GM19238 (cell line): ENCODE results near the gene HRH2.
"Not testable (repeated sequence)": the region's sequence is repeated elsewhere in the genome, so short reads cannot be mapped to it uniquely, and the experiment has no call there.

Source experiments
- DNase-seq: peaks from one replicate; pipeline ENCODE4 v3.0.0; 2011; ENCODE audit warnings: low spot score; ENCODE audit not compliant: insufficient read length

Gene HRH2

GRCh38 chr5:175713930-175714329, 56.1 kb downstream of the HRH2 start:
- DNase-seq: no peak

DNA sequence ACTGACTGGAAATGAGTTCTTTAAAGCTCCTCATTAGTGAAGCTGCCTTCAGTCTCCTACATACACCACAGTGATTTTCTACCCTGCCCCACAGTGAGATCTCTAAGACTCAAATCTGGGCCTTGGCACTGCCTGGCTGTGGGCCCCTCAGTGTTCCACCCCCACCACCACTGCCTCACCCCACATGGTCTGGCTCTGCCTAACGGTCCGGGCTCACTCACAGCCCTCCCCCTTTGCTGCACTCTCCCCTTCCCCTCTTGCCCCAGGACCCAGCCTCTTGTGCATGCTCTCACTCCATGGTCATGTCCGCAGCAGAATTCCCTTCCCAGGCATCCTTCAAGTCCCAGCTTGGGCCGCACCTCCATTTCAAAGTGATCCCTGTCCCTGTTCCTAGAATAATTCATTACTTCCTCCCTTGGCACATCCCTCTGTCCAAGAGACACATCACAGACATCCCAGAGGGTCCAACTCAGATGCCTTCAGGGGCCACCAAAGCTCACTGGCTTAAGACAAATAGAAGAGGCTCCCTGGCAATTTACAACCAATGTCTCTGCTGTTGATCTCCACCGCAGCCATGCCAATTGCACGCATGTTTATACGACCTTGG, 56.7 kb downstream of the HRH2 start:
- no peak for DNase-seq

DNA sequence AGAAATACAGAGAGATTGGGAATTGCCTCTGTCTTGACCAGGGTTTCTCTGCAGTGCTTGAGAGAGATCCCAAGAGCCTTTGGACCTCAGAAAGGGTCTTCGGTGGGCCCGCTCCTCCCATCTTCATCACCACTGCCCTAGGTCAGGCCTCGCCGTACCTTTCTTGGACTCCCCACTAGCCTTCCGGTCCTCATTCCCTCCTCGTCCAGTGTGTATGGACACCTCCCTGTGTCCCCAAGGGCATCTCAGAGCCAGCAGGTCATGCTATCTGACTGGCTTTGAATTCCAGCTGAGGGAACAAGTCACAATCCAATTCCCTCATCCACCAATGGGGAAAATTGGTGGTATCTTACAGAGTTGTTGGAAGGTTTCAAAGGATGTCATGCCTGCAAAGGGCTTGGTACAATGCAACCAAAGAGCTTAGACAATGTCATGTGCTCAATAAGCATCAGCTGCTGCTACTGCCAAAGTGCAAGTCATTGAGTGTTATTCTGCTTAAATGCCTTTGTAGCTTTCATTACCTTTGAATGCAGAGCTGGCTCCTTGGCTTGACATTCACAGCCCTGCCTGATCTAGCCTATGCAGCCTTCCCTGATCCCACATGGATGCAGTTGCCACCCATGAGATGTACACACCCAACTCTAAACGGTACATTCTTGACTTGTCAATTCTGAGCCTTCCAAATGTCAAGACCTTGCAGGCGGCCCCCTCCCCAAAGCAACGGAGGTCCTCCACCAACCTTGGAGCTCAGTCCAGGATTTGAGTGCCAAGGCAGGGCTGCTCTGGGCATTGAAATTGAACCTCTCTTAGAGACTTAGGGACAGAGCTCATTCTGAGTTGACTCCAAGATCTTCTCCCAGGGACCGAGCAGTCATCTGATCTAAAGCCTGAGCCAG, 58.0 kb downstream of the HRH2 start:
- DNase-seq: no peak

DNA sequence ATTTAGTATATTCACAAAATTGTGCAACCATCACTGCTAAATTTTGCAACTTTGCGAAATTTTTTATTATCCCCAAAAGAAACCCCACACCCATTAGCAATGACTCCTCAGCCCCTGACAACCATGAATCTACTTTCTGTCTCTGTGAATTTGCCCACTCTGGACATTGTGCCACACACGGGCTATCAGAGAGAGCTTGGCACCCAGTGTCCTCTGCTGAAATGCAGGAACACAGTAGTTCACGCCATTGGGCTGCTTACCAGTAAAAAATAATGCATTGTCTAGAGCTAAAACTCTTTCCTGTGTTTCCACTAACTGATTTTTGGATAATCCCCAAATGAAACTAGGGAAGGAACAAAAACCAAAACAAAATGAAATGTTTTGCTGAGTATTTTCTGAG, 60.0 kb downstream of the HRH2 start:
- DNase-seq: no peak

- no peak for DNase-seq
These were observed 60.7 kb downstream of the HRH2 start for GRCh38 chr5:175718401-175719108.

DNA sequence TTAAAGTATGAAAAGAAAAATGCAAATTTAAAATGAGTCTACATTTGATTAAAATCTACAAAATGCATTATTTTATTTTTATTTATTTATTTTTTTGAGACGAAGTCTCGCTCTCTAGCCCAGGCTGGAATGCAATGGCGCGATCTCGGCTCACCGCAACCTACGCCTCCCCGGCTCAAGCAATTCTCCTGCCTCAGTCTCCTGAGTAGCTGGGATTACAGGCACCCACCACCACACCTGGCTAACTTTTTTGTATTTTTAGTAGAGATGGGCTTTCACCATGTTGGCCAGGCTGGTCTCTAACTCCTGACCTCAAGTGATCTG, 61.2 kb downstream of the HRH2 start:
- not testable (repeated sequence) for DNase-seq

DNA sequence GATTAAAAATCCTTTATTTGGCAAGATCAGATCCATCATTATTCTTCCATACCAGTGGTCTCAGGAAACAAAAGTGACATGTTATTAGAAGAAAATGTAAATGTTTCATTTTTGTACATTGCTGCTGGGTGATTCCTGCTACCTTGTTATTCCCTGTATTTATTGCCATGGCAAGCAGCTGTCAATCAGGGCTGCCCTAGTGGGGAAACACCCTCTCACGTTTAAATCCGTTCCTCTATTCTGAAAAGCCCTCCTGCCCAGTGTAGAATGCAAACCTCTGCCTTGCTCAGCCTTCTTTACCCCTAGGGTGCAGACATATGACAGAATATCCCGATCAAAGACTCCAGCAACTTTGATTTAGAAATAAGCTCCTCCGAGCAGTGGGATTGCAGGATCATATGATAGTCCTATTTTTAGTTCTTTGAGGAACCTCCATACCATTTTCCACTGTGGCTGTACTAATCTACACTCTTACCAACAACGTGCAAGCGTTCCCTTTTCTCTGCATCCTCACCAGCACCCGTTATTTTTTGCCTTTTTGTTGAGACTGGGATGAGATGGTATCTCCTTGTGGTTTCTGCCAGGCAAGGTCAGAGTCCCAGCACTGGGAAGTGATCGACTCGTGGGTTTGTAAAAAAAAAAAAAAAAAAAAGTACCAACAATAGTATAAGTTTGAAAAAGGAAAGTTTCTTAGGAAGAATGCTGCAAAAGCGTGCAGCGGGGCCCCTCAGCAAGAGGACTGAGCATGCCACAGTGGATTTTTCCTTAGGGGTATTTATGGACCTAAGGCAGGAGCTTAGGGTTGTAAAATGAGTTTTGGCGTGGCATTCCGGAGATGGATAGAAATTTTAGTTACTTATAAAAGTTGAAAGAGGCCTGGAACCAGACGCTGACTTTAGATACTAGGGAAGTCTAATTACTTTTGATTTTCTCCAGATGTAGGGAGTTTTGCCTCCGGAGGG, 66.7 kb downstream of the HRH2 start:
- DNase-seq: no peak

- no peak for DNase-seq
These were observed 70.4 kb downstream of the HRH2 start for GRCh38 chr5:175728316-175728715.

GRCh38 chr5:175728885-175729828, 71.3 kb downstream of the HRH2 start:
- no peak for DNase-seq

DNA sequence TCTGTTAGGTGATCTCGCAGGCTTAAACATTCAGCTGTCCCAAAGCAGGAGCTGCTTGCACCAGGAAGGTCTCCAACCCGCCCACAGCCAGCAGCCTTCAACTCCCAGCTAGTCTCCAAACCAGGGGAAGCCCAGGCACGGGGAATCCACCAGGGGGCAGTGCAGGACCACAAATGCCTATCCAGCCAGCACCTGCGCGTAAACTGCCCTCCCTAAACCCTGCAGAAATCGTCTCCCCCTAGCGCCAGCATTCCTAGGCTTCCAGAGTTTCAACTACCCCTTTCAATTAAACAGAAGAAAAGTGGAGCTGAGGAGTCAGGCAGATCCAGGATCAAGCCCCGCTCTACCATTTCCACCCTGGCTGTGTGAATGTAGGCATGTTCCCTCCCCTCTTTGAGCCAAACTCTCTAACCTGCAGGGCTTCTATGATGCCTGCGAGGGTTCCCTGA, 72.0 kb downstream of the HRH2 start:
- DNase-seq: peak; percentile 87

- DNase-seq: no peak
These were observed 73.3 kb downstream of the HRH2 start for GRCh38 chr5:175731172-175731571.

DNA sequence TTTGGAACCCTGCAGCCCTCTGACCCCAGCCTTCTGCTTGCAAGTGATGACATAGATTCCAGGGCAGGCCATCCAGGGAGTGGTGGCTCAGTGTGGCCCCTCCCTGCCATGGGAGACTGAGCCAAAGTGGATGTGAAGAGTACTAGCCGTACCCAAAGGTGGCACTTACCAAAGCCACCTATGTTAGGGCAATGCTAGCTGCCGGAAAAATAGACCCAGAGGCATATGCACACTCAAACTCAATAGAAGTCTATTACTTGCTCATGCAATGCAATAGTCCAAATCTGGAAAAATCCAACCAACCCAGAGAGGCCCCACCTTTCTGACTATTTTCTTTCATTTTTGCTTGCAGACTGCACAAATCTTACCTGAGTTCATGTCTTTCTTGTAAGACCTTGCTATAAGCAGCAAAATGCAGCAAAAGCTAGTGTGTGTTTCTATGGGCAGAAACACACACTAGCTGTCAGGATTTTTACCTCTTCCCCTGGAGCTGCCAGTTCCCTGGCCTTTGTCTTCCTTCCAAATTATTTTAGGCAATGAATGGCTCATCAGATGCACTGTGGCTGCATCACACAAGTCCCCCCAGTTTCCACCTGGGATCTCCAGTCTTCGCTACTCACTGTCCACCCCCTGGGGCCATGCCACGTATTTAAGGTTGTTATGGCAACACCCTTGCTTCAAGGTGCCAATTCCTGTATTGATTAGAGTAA, 74.0 kb downstream of the HRH2 start:
- DNase-seq: no peak

- DNase-seq: no peak
These were observed 75.1 kb downstream of the HRH2 start for GRCh38 chr5:175733017-175733416.

GRCh38 chr5:175734016-175734415, 76.1 kb downstream of the HRH2 start:
- DNase-seq: no peak

GRCh38 chr5:175734501-175734900, 76.6 kb downstream of the HRH2 start:
- DNase-seq: no peak

DNA sequence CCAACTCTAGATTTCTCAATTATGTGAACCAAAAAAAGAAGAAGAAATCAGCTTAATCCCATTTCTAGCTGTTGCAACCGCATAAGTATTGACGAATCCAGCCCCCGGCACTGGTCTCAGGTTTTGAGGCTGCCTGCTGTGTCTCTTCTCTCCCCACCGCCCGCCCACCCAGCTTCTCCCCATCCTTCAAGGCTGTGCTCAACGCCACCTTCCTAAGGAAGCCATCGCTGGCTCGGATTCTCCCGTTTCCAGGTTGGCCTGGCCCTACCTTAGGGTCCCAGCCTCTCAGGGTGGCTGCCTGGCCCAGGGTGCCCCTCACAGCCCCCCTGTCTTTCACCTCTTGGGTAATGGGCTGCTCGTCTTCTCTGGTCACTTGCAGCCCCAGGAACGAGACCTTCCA, 77.8 kb downstream of the HRH2 start:
- DNase-seq: no peak

- no peak for DNase-seq
These were observed 78.8 kb downstream of the HRH2 start for GRCh38 chr5:175736652-175737051.

- no peak for DNase-seq
These were observed 79.6 kb downstream of the HRH2 start for GRCh38 chr5:175737481-175737880.

- no peak for DNase-seq
These were observed 80.3 kb downstream of the HRH2 start for GRCh38 chr5:175738126-175738525.
